HUES6 (cell line): Measurements from ENCODE around the gene UACA.
A peak's percentile ranks its signal among the peaks of the same experiment; 100 is the strongest.

ENCODE experiments used
- H3K27ac ChIP-seq: 2 replicates; pipeline ENCODE4 v1.7.0; 2013; ENCODE audit warnings: low read depth, mild to moderate bottlenecking, low read length, inconsistent platforms
- H3K27me3 ChIP-seq: 2 replicates; pipeline ENCODE4 v1.6.1; 2013; ENCODE audit warnings: low read length; ENCODE audit not compliant: control insufficient read depth, insufficient read depth
- H3K36me3 ChIP-seq: 2 replicates; pipeline ENCODE4 v1.6.1; 2013; ENCODE audit warnings: low read length; ENCODE audit not compliant: control insufficient read depth, insufficient read depth
- H3K4me1 ChIP-seq: 2 replicates; pipeline ENCODE4 v1.6.1; 2013; ENCODE audit warnings: low read length; ENCODE audit not compliant: control insufficient read depth, insufficient read depth
- H3K4me3 ChIP-seq: 2 replicates; pipeline ENCODE4 v1.5.1; 2013; ENCODE audit warnings: low read depth, low read length
- H3K9ac ChIP-seq: one replicate; pipeline ENCODE4 v1.6.1; 2013; ENCODE audit warnings: mild to moderate bottlenecking, low read length
- H3K9me3 ChIP-seq: 2 replicates; pipeline ENCODE4 v1.6.1; 2013; ENCODE audit warnings: low read depth, low read length; ENCODE audit not compliant: control insufficient read depth, insufficient read depth

UACA gene

DNA sequence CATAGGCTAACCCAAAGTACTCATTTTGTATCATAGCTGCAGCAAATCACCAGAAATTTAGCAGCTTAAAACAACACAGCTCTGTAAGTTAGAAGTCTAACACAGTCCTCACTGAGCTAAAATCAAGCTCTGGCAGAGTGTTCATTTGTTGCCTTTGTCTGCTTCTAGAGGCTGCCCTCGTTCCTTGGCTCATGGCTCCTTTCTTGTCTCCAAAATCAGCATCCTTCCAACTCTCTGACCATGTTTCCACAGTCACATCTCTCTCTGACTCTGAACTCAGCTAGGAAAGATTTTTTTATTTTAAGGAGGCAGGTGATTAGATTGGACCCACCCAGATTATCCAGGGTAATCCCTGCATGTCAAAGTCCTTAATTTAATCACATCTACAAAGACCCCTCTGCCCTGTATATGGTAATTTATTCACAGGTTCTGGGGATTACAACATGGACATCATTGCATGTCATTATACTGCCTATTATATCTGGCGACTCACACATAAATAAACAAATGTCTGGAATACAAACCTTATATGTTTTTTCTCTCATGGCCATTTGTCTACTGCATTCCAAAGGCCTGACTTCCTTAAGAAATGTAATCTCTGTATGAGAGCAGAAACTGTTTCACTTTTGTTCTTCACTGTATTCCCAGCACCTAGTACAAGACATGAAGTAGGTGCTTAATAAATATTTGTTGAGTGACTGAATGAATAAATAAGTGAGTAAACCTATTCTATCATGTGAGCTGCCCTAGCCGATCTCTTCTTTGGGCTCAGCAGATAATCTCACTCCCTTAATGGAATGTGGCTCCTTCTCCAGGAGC, 15.1 kb upstream of the UACA start:
- Histone ChIP-seq H3K4me3 (no peak overlapping the region), H3K36me3 (no peaks in the 10 kb centered on the region), H3K27ac (no peak overlapping the region), H3K9ac (no peak overlapping the region), H3K27me3 (no peaks in the 10 kb centered on the region), H3K9me3 (no peaks in the 10 kb centered on the region), H3K4me1 (peaks cover 5% of the 10 kb centered on the region; the same call in 1 of the 2 replicates)

- no peaks in the 10 kb centered on the region for H3K9me3 ChIP-seq
- H3K36me3 ChIP-seq, result no peaks in the 10 kb centered on the region
- H3K27me3 ChIP-seq, result no peaks in the 10 kb centered on the region
- H3K4me3 ChIP-seq, result no peak overlapping the region
- no peak overlapping the region for H3K27ac ChIP-seq
- H3K4me1 ChIP-seq, result peaks cover 5% of the 10 kb centered on the region; the same call in 1 of the 2 replicates
- H3K9ac ChIP-seq, result no peak overlapping the region
Observed at GRCh38 chr15:70777170-70777926, 14.0 kb upstream of the UACA start.

- H3K36me3 ChIP-seq, result no peaks in the 10 kb centered on the region
- H3K4me3 ChIP-seq, result no peak overlapping the region
- no peak overlapping the region for H3K9ac ChIP-seq
- no peak overlapping the region for H3K27ac ChIP-seq
- no peaks in the 10 kb centered on the region; the same call in 1 of the 2 replicates for H3K4me1 ChIP-seq
- H3K27me3 ChIP-seq, result no peaks in the 10 kb centered on the region
- no peaks in the 10 kb centered on the region for H3K9me3 ChIP-seq
Observed at GRCh38 chr15:70775160-70775559, 11.8 kb upstream of the UACA start.

GRCh38 chr15:70772402-70772801, 9.0 kb upstream of the UACA start:
- Histone ChIP-seq H3K27me3 (no peaks in the 10 kb centered on the region), H3K4me1 (no peaks in the 10 kb centered on the region; the same call in 1 of the 2 replicates), H3K9me3 (no peaks in the 10 kb centered on the region), H3K27ac (no peak overlapping the region), H3K9ac (no peak overlapping the region), H3K4me3 (no peak overlapping the region), H3K36me3 (no peaks in the 10 kb centered on the region)

GRCh38 chr15:70770863-70771262, 7.5 kb upstream of the UACA start:
- Histone ChIP-seq H3K9ac (no peak overlapping the region), H3K4me1 (no peaks in the 10 kb centered on the region; the same call in 1 of the 2 replicates), H3K27ac (no peak overlapping the region), H3K9me3 (no peaks in the 10 kb centered on the region), H3K36me3 (no peaks in the 10 kb centered on the region), H3K27me3 (no peaks in the 10 kb centered on the region), H3K4me3 (no peak overlapping the region)

- Histone ChIP-seq H3K36me3 (no peaks in the 10 kb centered on the region), H3K9ac (no peak overlapping the region), H3K4me1 (peaks cover 9% of the 10 kb centered on the region), H3K27me3 (no peaks in the 10 kb centered on the region), H3K4me3 (no peak overlapping the region), H3K27ac (no peak overlapping the region), H3K9me3 (no peaks in the 10 kb centered on the region)
Observed at GRCh38 chr15:70768257-70768883, 5.0 kb upstream of the UACA start.

DNA sequence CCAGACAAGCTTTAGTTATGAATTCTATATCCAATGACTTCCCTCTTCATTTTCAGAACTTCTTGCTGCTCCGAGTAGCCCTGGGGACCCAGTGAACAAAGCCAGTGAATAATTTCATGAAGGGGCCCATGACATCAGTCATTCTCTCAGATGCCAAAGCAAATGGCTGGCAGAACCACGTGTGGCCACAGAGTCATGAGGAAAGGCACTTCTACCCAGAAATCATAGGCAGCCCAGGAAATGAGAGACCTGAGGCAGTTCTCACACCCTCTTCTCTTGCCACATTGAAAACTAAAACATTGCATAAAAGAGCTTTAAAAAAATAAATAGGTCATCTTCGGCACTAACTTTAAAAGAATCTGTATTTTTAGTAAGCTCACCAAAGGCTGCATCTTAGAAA, 4.3 kb upstream of the UACA start:
- Histone ChIP-seq H3K9ac (no peak overlapping the region), H3K27ac (no peak overlapping the region), H3K4me3 (no peak overlapping the region), H3K4me1 (peaks cover 9% of the 10 kb centered on the region), H3K36me3 (no peaks in the 10 kb centered on the region), H3K27me3 (no peaks in the 10 kb centered on the region), H3K9me3 (no peaks in the 10 kb centered on the region)

DNA sequence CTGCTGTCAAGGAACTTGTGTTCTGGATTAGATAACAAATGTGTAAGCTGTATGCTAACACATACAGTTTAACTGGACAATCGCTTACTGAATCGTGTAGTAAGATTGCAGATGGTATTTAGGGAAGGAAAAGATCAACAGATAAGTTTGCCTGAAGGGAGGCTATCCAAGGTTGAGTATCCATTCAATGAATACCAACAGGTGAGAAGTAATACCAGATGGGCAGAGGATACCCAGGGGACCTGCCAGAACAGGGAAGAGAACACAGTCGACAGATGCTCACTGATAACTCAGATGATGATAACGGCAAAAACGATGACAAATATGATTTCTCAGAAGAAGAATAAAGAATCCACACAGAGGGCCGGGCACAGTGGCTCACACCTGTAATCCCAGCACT, 3.2 kb upstream of the UACA start:
- no peak overlapping the region for H3K27ac ChIP-seq
- H3K4me1 ChIP-seq, result peaks cover 16% of the 10 kb centered on the region
- H3K4me3 ChIP-seq, result no peak overlapping the region
- H3K9me3 ChIP-seq, result no peaks in the 10 kb centered on the region
- no peaks in the 10 kb centered on the region for H3K36me3 ChIP-seq
- peaks cover 4% of the 10 kb centered on the region; the same call in 1 of the 2 replicates for H3K27me3 ChIP-seq
- no peak overlapping the region for H3K9ac ChIP-seq

DNA sequence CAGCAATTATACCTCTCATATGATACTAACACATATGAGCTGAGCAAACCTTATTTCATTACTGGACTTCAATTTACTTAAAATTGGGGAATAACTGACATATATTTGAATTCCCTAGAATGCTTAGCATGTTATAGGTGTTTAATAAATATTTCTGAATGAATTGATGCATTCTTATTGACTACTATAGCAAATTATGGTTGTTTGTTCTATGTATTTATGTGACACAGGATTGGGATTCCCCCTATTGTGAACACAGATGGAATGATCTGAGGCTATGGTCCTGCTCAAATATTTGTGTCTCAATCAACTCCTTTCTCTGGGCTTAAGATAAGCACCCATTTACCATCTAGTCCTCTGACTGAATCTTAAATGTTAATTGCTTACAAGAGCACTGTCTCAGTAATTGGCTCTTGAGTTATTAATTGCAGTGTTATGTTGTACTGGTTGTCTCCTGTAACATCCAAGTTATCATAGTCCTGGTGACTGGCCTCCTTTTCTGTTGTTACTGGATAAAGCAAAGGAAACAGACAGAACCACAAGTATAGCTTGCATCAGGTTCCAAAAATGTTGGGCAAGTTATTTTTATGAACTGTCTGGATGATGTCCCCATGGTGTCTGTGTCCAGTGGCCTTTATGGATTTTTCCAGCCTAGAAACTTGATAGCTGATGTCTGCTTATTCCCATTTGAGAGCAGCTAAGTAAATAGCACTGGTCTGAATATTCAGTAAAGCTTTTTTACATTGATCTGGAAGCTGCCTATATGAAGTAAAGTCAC, 2.3 kb upstream of the UACA start:
- Histone ChIP-seq H3K27me3 (peaks cover 4% of the 10 kb centered on the region; the same call in 1 of the 2 replicates), H3K9ac (no peak overlapping the region), H3K9me3 (no peaks in the 10 kb centered on the region), H3K4me3 (no peak overlapping the region), H3K4me1 (peaks cover 16% of the 10 kb centered on the region), H3K36me3 (no peaks in the 10 kb centered on the region), H3K27ac (no peak overlapping the region)

- Histone ChIP-seq H3K4me1 (peaks cover 16% of the 10 kb centered on the region), H3K27ac (no peak overlapping the region), H3K27me3 (peaks cover 4% of the 10 kb centered on the region; the same call in 1 of the 2 replicates), H3K9me3 (no peaks in the 10 kb centered on the region), H3K4me3 (peak overlapping the region; percentile 90), H3K9ac (peak overlapping the region; percentile 82), H3K36me3 (no peaks in the 10 kb centered on the region)
Observed at GRCh38 chr15:70763950-70764730, 782 bp upstream of the UACA start.
